Gastrocnemius medialis (tissue), 4 donors: ENCODE measurements around the gene CPED1. TPM values are rescaled to one million over a fixed set of nuclear protein-coding genes. Genes with fewer than 3 reads are reported as not detected.

ENCODE experiments used
- ATAC-seq, 2 donors: fragments of 150-250 bp; one replicate each; pipeline ENCODE4 v1.9.1; 2016
- DNase-seq, 2 donors: peaks; one replicate each; pipeline ENCODE4 v3.0.0-alpha.2; 2019
- H3K27ac ChIP-seq, 4 donors: fragments of 200-600 bp; sonication (generic); 1 replicate in 1 of 4; 2 replicates in 3 of 4; pipeline ENCODE4 v1.5.1; 2016 to 2018; ENCODE audit warnings: mild to moderate bottlenecking in 2 of 4, moderate library complexity in 1 of 4
- H3K27me3 ChIP-seq, 3 donors: fragments of 200-600 bp; sonication (generic) in 2 of 3; 1 replicate in 1 of 3; 2 replicates in 2 of 3; pipeline versions ENCODE4 v1.5.1 to v1.6.0; 2016 to 2019; ENCODE audit warnings: mild to moderate bottlenecking in 1 of 3, moderate library complexity in 1 of 3
- H3K36me3 ChIP-seq, 2 donors: fragments of 200-600 bp; sonication (generic) in 1 of 2; one replicate each; pipeline ENCODE4 v1.5.1; 2017 to 2018
- H3K4me1 ChIP-seq, 2 donors: fragments of 200-600 bp; sonication (generic) in 1 of 2; one replicate each; pipeline ENCODE4 v1.5.1; 2016 to 2017; ENCODE audit warnings: mild to moderate bottlenecking in 2 of 2
- H3K4me3 ChIP-seq, 4 donors: fragments of 200-600 bp; sonication (generic) in 3 of 4; 1 replicate in 1 of 4; 2 replicates in 3 of 4; pipeline ENCODE4 v1.5.1; 2016 to 2019; ENCODE audit warnings: mild to moderate bottlenecking in 2 of 4
- H3K9me3 ChIP-seq, 3 donors: fragments of 200-600 bp; sonication (generic) in 2 of 3; 1 replicate in 1 of 3; 2 replicates in 2 of 3; pipeline ENCODE4 v1.5.1; 2016 to 2019
- CTCF ChIP-seq, 5 experiments: fragments of 450-650 bp in 3 of 5; fragments of 200-600 bp in 2 of 5; sonication (generic) in 2 of 5; IDR thresholded peaks in 4 of 5; conservative IDR thresholded peaks in 1 of 5; 1 replicate in 4 of 5; 2 replicates in 1 of 5; pipeline ENCODE4 v1.5.1; 2016 to 2019; ENCODE audit warnings: antibody characterized with exemption in 5 of 5, mild to moderate bottlenecking in 3 of 5, moderate library complexity in 3 of 5
- POLR2A ChIP-seq, 2 donors: fragments of 450-650 bp; IDR thresholded peaks; one replicate each; pipeline ENCODE4 v1.6.1; 2017; ENCODE audit warnings: antibody characterized with exemption in 2 of 2, mild to moderate bottlenecking in 2 of 2, moderate library complexity in 2 of 2
- in situ Hi-C, 4 donors: fragments of 200-750 bp; cut with MboI; loops; one replicate each; pipeline versions ENCODE4 v1.15.0 to v1.8.0; 2017; ENCODE audit warnings: low sequenced_read_pairs in 4 of 4
- intact Hi-C: fragments of 100-400 bp; cut with DNase I; formaldehyde crosslinking; loops from one replicate; pipeline ENCODE4 v1.15.1; 2023; ENCODE audit warnings: low total_unique reads
- total RNA-seq, 4 donors: library from RNA; depleted of rRNA; stranded (reverse); fragments of >200 nt; gene quantifications; one replicate each; pipeline versions ENCODE4 v1.1.0 to v1.2.3, GENCODE V29; 2016

Gene CPED1
- total RNA-seq, 4 donors from 2014 or later: 4.8 to 35.5 (median 34.1) TPM

- in situ Hi-C loops: no loop called here
- peaks cover 0 to 37% of the 10 kb centered on the region in 2 donors for H3K36me3 ChIP-seq
- no peaks in the 10 kb centered on the region for H3K9me3 ChIP-seq
- no peak for ATAC-seq
- intact Hi-C loops: loop anchor here (5.0 kb wide), 1 partner anchor 421 kb away; no protein-coding TSS in a partner anchor
- H3K27ac ChIP-seq: no peak overlapping the region
- H3K27me3 ChIP-seq: no peaks in the 10 kb centered on the region
- DNase-seq: no peak
- no peaks in the 10 kb centered on the region for H3K4me1 ChIP-seq
- H3K4me3 ChIP-seq: no peak overlapping the region
- TF ChIP-seq POLR2A (IDR thresholded peaks at IDR 0.05) (no peak), CTCF (IDR thresholded peaks at IDR 0.05 in 4 of 5, conservative IDR thresholded peaks at IDR 0.05 in 1 of 5) (no peak)
Measured at GRCh38 chr7:121126201-121126600, 137.7 kb downstream of the CPED1 start.

GRCh38 chr7:121126801-121127534 is 138.5 kb downstream of the CPED1 start:
- H3K27me3 ChIP-seq: no peaks in the 10 kb centered on the region
- no peak overlapping the region for H3K4me3 ChIP-seq
- intact Hi-C loops (loop anchor here (5.0 kb wide), 1 partner anchor 420 kb away; no protein-coding TSS in a partner anchor), in situ Hi-C loops (no loop called here)
- no peaks in the 10 kb centered on the region for H3K4me1 ChIP-seq
- TF ChIP-seq CTCF (IDR thresholded peaks at IDR 0.05 in 4 of 5, conservative IDR thresholded peaks at IDR 0.05 in 1 of 5) (peak in 1 of 5 experiments; percentile 12), POLR2A (IDR thresholded peaks at IDR 0.05) (no peak)
- no peak for ATAC-seq
- no peaks in the 10 kb centered on the region for H3K9me3 ChIP-seq
- H3K36me3 ChIP-seq: peaks cover 0 to 37% of the 10 kb centered on the region in 2 donors
- no peak overlapping the region for H3K27ac ChIP-seq
- no peak for DNase-seq

- no peaks in the 10 kb centered on the region for H3K4me1 ChIP-seq
- no peak overlapping the region for H3K27ac ChIP-seq
- peaks cover 0 to 55% of the 10 kb centered on the region in 2 donors for H3K36me3 ChIP-seq
- H3K27me3 ChIP-seq: no peaks in the 10 kb centered on the region
- TF ChIP-seq CTCF (IDR thresholded peaks at IDR 0.05 in 4 of 5, conservative IDR thresholded peaks at IDR 0.05 in 1 of 5): no peak
- no peak for TF ChIP-seq POLR2A (IDR thresholded peaks at IDR 0.05)
- in situ Hi-C loops: no loop called here
- DNase-seq (no peak), ATAC-seq (no peak)
- intact Hi-C loops: no loop called here
- no peaks in the 10 kb centered on the region for H3K9me3 ChIP-seq
- no peak overlapping the region for H3K4me3 ChIP-seq
Measured at GRCh38 chr7:121132940-121133339, 144.4 kb downstream of the CPED1 start.

- ATAC-seq (no peak), DNase-seq (no peak)
- Histone ChIP-seq H3K27ac (no peak overlapping the region), H3K4me3 (no peak overlapping the region), H3K9me3 (no peaks in the 10 kb centered on the region), H3K27me3 (no peaks in the 10 kb centered on the region), H3K4me1 (no peaks in the 10 kb centered on the region), H3K36me3 (peaks cover 0 to 55% of the 10 kb centered on the region in 2 donors)
- intact Hi-C loops (no loop called here), in situ Hi-C loops (no loop called here)
- TF ChIP-seq POLR2A (IDR thresholded peaks at IDR 0.05) (no peak), CTCF (IDR thresholded peaks at IDR 0.05 in 4 of 5, conservative IDR thresholded peaks at IDR 0.05 in 1 of 5) (no peak)
Measured at GRCh38 chr7:121133444-121133843, 144.9 kb downstream of the CPED1 start.
